ENCODE results near the gene POMT1. TPM values are rescaled to one million over a fixed set of nuclear protein-coding genes. Genes with fewer than 3 reads are reported as not detected.
"Not testable (repeated sequence)": the region's sequence is repeated elsewhere in the genome, so short reads cannot be mapped to it uniquely, and the experiment has no call there.

Gene POMT1
- polyA plus RNA-seq, 1 of the 3 experiments (the other 2 are of a cell fraction) = 44.5 TPM

DNA sequence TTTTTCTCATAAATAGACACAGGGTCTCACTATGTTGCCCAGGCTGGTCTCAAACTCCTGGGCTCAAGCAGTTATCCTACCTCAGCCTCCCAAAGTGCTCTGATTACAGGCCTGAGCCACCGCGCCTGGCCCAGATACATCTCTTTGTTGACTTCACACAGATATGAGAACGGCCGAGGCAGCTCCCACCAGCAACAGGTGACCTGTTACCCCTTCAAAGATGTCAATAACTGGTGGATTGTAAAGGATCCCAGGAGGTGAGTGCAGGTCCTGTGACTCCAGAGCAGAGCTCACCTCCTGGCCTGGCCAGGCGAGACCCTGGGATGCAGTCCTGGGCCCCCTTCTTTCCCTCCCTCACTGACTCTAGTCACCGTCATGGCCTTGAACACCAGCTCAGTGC lies 9.2 kb downstream of the POMT1 start:
- Histone ChIP-seq H3K9ac (no peak overlapping the region), H4K20me1 (ENCODE audit: insufficient read depth) (no peaks in the 10 kb centered on the region), H3K9me2 (no peaks in the 10 kb centered on the region), H3K4me3 (ENCODE audit: low read depth in 2 of 2, low read length in 1 of 2) (no peak overlapping the region), H2AFZ (ENCODE audit: low read depth) (no peak overlapping the region), H3K27me3 (ENCODE audit: insufficient read depth) (no peaks in the 10 kb centered on the region), H3F3A (replicated peaks; ENCODE audit: insufficient read depth) (no peaks in the 10 kb centered on the region), H3K36me3 (replicated peaks in 1 of 2; ENCODE audit: control insufficient read depth in 1 of 2, insufficient read depth in 2 of 2, low read length in 1 of 2) (peaks cover 11 to 66% of the 10 kb centered on the region in 2 experiments), H3K27ac (ENCODE audit: low read depth in 2 of 2, low read length in 1 of 2) (no peak overlapping the region), H3K4me2 (no peak overlapping the region), H3K9me3 (no peaks in the 10 kb centered on the region), H3K4me1 (ENCODE audit: control insufficient read depth in 1 of 2, insufficient read depth in 2 of 2, low read depth in 1 of 2, low read length in 1 of 2) (no peaks in the 10 kb centered on the region), H3K79me2 (ENCODE audit: insufficient read depth) (peaks cover 2% of the 10 kb centered on the region; the same call in 1 of the 2 replicates)
- ChIA-PET CTCF (interaction anchor here (1.2 to 2.1 kb wide), 3 partner anchors 9 to 228 kb away, joined by 3 to 6 read pairs (median 3); partner anchors contain the start of gene POMT1), POLR2A (no interaction called here)
- no peak for DNase-seq
- TF ChIP-seq TAF1 (IDR thresholded peaks at IDR 0.05; ENCODE audit: borderline replicate concordance, low read depth, low read length) = no peak
- no peak for TF ChIP-seq RFX5 (IDR thresholded peaks at IDR 0.05; ENCODE audit: low read length)
- TF ChIP-seq, protein P1, sequence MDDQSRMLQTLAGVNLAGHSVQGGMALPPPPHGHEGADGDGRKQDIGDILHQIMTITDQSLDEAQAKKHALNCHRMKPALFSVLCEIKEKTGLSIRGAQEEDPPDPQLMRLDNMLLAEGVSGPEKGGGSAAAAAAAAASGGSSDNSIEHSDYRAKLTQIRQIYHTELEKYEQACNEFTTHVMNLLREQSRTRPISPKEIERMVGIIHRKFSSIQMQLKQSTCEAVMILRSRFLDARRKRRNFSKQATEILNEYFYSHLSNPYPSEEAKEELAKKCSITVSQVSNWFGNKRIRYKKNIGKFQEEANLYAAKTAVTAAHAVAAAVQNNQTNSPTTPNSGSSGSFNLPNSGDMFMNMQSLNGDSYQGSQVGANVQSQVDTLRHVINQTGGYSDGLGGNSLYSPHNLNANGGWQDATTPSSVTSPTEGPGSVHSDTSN (IDR thresholded peaks at IDR 0.05) = no peak
- TF ChIP-seq GATA2 (CRISPR knock-in tag; IDR thresholded peaks at IDR 0.05) = no peak
- WGBS (ENCODE audit: low lambda C conversion rate) = 96% methylated on average over 4 of the region's 6 CpGs

DNA sequence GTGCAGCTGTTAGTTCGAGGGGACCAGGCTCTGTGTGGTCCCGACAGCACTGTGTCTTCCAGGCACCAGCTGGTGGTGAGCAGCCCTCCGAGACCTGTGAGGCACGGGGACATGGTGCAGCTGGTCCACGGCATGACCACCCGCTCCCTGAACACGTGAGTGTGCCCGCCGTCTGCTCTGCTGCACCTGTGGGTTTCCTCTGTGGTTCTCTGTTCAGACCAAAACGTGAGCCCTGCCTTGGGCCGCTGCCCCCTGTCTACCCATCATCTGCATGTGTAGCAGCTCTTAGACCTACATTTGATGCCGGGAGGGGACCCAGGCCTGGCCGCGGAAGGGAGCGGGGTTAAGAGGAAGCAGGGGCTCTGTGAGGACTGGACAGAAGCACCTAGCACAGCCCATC lies 10.5 kb downstream of the POMT1 start:
- H3K4me3 ChIP-seq (ENCODE audit: low read depth in 2 of 2, low read length in 1 of 2) = no peak overlapping the region
- H3K9ac ChIP-seq = no peak overlapping the region
- H3K9me3 ChIP-seq = no peaks in the 10 kb centered on the region
- no peaks in the 10 kb centered on the region for H4K20me1 ChIP-seq (ENCODE audit: insufficient read depth)
- POLR2A ChIA-PET = no interaction called here
- H3K36me3 ChIP-seq (replicated peaks in 1 of 2; ENCODE audit: control insufficient read depth in 1 of 2, insufficient read depth in 2 of 2, low read length in 1 of 2) = peaks cover 12 to 69% of the 10 kb centered on the region in 2 experiments
- H3K4me2 ChIP-seq = no peak overlapping the region
- WGBS (ENCODE audit: low lambda C conversion rate) = 92% methylated on average over 9 of the region's 15 CpGs
- H2AFZ ChIP-seq (ENCODE audit: low read depth) = no peak overlapping the region
- CTCF ChIA-PET = interaction anchor here (0.7 to 2.1 kb wide), 3 partner anchors 10 to 163 kb away, joined by 3 to 6 read pairs (median 4); partner anchors contain the start of gene POMT1
- H3K9me2 ChIP-seq = no peaks in the 10 kb centered on the region
- H3K4me1 ChIP-seq (ENCODE audit: control insufficient read depth in 1 of 2, insufficient read depth in 2 of 2, low read depth in 1 of 2, low read length in 1 of 2) = no peaks in the 10 kb centered on the region
- TF ChIP-seq FOSL2 (IDR thresholded peaks at IDR 0.05; ENCODE audit: borderline replicate concordance, low read depth) (no peak), FOXJ3 (CRISPR knock-in tag; IDR thresholded peaks at IDR 0.05) (no peak), RAD21 (IDR thresholded peaks at IDR 0.05; ENCODE audit: low read length) (no peak), NFIC (IDR thresholded peaks at IDR 0.05; ENCODE audit: borderline replicate concordance) (no peak), MXI1 (IDR thresholded peaks at IDR 0.05; ENCODE audit: low read depth, low read length) (no peak), GABPA (IDR thresholded peaks at IDR 0.05; ENCODE audit: low read depth) (no peak), RCOR1 (IDR thresholded peaks at IDR 0.05; ENCODE audit: low read length) (no peak), FOXM1 (IDR thresholded peaks at IDR 0.05; ENCODE audit: low read depth) (no peak), SIN3A (IDR thresholded peaks at IDR 0.05; ENCODE audit: borderline replicate concordance, low read depth, low read length) (no peak), RXRA (IDR thresholded peaks at IDR 0.05; ENCODE audit: borderline replicate concordance, low read depth) (no peak)
- TF ChIP-seq, protein P2, sequence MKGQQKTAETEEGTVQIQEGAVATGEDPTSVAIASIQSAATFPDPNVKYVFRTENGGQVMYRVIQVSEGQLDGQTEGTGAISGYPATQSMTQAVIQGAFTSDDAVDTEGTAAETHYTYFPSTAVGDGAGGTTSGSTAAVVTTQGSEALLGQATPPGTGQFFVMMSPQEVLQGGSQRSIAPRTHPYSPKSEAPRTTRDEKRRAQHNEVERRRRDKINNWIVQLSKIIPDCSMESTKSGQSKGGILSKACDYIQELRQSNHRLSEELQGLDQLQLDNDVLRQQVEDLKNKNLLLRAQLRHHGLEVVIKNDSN (IDR thresholded peaks at IDR 0.05; ENCODE audit: borderline replicate concordance, low read depth) = no peak
- TF ChIP-seq, protein P3, sequence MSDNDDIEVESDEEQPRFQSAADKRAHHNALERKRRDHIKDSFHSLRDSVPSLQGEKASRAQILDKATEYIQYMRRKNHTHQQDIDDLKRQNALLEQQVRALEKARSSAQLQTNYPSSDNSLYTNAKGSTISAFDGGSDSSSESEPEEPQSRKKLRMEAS (IDR thresholded peaks at IDR 0.05; ENCODE audit: low read depth) = no peak
- TF ChIP-seq, protein P4, sequence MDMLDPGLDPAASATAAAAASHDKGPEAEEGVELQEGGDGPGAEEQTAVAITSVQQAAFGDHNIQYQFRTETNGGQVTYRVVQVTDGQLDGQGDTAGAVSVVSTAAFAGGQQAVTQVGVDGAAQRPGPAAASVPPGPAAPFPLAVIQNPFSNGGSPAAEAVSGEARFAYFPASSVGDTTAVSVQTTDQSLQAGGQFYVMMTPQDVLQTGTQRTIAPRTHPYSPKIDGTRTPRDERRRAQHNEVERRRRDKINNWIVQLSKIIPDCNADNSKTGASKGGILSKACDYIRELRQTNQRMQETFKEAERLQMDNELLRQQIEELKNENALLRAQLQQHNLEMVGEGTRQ (IDR thresholded peaks at IDR 0.05; ENCODE audit: borderline replicate concordance, low read depth, low read length) = no peak
- H3F3A ChIP-seq (replicated peaks; ENCODE audit: insufficient read depth) = no peaks in the 10 kb centered on the region
- H3K27me3 ChIP-seq (ENCODE audit: insufficient read depth) = no peaks in the 10 kb centered on the region
- H3K27ac ChIP-seq (ENCODE audit: low read depth in 2 of 2, low read length in 1 of 2) = no peak overlapping the region
- no peak for DNase-seq
- peaks cover 2% of the 10 kb centered on the region; the same call in 1 of the 2 replicates for H3K79me2 ChIP-seq (ENCODE audit: insufficient read depth)

DNA sequence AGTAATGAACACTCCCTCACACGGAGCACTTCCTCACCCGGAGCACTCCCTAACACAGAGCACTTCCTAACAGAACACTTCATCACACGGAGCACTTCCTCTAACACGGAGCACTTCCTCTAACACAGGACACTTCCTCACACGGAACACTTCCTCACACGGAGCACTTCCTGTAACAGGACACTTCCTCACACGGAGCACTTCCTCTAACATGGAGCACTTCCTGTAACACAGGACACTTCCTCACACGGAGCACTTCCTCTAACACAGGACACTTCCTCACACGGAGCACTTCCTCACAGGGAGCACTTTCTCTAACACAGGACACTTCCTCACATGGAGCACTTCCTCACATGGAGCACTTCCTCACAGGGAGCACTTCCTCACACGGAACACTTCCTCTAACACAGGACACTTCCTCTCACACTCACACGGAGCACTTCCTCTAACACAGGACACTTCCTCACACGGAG lies 12.9 kb downstream of the POMT1 start:
- H3K79me2 ChIP-seq (ENCODE audit: insufficient read depth); H3K4me1 ChIP-seq (ENCODE audit: control insufficient read depth in 1 of 2, insufficient read depth in 2 of 2, low read depth in 1 of 2, low read length in 1 of 2); DNase-seq; H3K9me3 ChIP-seq; CTCF ChIA-PET; H4K20me1 ChIP-seq (ENCODE audit: insufficient read depth); H3K27ac ChIP-seq (ENCODE audit: low read depth in 2 of 2, low read length in 1 of 2); H3K9me2 ChIP-seq; H3K9ac ChIP-seq; H3F3A ChIP-seq (replicated peaks; ENCODE audit: insufficient read depth); POLR2A ChIA-PET; H3K27me3 ChIP-seq (ENCODE audit: insufficient read depth); H3K4me3 ChIP-seq (ENCODE audit: low read depth in 2 of 2, low read length in 1 of 2); H2AFZ ChIP-seq (ENCODE audit: low read depth); H3K4me2 ChIP-seq: not testable (repeated sequence)
- WGBS (ENCODE audit: low lambda C conversion rate) = 90% methylated on average over 8 of the region's 12 CpGs
- peaks cover 19 to 85% of the 10 kb centered on the region in 2 experiments for H3K36me3 ChIP-seq (replicated peaks in 1 of 2; ENCODE audit: control insufficient read depth in 1 of 2, insufficient read depth in 2 of 2, low read length in 1 of 2)
